ENCODE data around the gene DAGLA. TPM values are rescaled to one million over a fixed set of nuclear protein-coding genes. Genes with fewer than 3 reads are reported as not detected.
A peak's percentile ranks its signal among the peaks of the same experiment; 100 is the strongest.

Gene DAGLA, protein sequence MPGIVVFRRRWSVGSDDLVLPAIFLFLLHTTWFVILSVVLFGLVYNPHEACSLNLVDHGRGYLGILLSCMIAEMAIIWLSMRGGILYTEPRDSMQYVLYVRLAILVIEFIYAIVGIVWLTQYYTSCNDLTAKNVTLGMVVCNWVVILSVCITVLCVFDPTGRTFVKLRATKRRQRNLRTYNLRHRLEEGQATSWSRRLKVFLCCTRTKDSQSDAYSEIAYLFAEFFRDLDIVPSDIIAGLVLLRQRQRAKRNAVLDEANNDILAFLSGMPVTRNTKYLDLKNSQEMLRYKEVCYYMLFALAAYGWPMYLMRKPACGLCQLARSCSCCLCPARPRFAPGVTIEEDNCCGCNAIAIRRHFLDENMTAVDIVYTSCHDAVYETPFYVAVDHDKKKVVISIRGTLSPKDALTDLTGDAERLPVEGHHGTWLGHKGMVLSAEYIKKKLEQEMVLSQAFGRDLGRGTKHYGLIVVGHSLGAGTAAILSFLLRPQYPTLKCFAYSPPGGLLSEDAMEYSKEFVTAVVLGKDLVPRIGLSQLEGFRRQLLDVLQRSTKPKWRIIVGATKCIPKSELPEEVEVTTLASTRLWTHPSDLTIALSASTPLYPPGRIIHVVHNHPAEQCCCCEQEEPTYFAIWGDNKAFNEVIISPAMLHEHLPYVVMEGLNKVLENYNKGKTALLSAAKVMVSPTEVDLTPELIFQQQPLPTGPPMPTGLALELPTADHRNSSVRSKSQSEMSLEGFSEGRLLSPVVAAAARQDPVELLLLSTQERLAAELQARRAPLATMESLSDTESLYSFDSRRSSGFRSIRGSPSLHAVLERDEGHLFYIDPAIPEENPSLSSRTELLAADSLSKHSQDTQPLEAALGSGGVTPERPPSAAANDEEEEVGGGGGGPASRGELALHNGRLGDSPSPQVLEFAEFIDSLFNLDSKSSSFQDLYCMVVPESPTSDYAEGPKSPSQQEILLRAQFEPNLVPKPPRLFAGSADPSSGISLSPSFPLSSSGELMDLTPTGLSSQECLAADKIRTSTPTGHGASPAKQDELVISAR
- total RNA-seq (2014; rRNA removed; shearing (Covaris generic)), result 3.7 and 4.8 TPM in 2 replicates

DNA sequence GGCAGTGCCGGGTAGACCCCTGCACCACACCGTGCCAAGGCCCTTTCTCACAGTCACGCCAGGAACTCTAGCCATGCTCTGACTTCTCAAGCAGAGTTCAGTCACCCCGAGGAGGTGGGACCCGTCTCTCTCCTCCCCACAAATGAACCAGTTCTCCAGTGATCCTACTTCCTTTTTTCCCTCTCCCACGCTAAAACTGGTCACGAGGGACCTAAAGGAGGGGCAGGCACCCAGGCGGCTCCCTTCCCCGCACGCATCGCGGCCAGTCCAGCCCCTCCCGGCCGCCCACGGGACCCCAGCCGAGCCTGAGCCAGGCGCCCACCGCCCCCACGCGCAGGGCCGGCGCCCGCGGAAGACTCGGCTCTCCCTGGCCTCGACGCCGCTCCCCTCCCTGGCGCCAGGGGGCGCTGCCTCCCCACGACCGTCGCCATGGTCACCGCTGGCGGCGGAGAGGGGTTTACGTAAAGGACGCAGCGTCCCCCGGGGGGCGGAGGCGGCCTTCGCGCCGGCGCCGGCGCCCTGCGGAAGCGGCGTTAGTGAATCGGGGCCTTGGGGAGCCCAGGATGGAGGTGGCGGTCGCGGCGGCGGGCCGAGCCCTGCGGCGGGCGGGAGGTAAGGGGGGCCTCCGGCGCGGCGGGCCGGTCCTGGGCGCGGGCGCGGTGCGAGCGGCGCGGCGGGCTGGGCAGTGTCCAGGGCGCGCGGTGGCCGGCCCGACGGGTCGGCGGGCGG, at the start of gene DAGLA:
Gene DAGLA, plus strand, starts transcription at position 499 of the 729 bp plus-strand sequence. CDS start 39,765 bp downstream, outside the sequence.
- Histone ChIP-seq H3K27me3 (ENCODE audit: control insufficient read depth, insufficient read depth, low read length) (peaks cover 12% of the 10 kb centered on the region), H3K36me3 (replicated peaks; ENCODE audit: control insufficient read depth, insufficient read depth, low read length) (no peaks in the 10 kb centered on the region), H3K4me3 (ENCODE audit: insufficient read depth, low read depth, low read length) (peak within 1 kb of the TSS; percentile 19)
- DNase-seq, result peak; percentile 97

DNA sequence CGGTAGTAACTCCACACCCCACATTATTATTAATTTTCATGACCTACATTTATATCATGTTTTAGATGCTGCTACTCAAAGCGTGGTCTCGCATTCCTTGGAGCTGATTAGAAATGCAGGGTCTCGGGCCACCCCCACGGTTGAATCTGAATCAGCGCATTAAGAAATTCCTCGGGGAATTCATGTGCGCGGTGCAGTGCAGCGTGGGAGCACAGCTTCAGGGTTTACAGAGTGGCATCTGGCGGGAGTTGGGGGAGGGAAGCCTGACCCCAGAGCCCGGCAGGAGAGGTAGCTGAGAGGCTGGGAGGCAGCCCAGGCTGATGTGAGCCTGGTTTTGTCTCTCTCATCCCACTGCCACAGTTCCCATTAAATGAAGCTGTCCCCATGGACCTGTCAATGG, 48.1 kb upstream of the DAGLA start:
- no peaks in the 10 kb centered on the region for H3K36me3 ChIP-seq (replicated peaks; ENCODE audit: control insufficient read depth, insufficient read depth, low read length)
- H3K4me3 ChIP-seq (ENCODE audit: insufficient read depth, low read depth, low read length), result no peak overlapping the region
- no peaks in the 10 kb centered on the region for H3K27me3 ChIP-seq (ENCODE audit: control insufficient read depth, insufficient read depth, low read length)
- peak; percentile 45 for DNase-seq

DNA sequence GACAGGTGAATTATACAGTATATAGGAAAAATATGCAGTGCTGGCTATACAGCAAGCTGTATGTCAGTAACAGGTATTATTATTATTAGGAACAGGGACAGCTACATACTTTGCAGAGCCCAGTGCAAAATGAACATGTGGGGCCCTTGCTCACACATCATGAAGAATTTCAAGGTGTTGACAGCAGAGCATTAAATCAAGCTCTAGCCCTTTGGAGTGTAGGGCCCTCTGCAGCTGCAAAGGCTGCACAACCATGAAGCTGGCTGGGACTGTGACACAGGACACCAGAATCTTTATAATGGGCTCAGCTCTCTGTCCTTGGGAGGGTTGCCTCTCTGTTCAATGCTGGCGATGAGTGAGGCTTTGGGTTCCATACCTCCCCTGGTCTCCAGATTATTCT, 44.9 kb upstream of the DAGLA start:
- no peaks in the 10 kb centered on the region for H3K36me3 ChIP-seq (replicated peaks; ENCODE audit: control insufficient read depth, insufficient read depth, low read length)
- DNase-seq, result no peak
- no peak overlapping the region for H3K4me3 ChIP-seq (ENCODE audit: insufficient read depth, low read depth, low read length)
- H3K27me3 ChIP-seq (ENCODE audit: control insufficient read depth, insufficient read depth, low read length), result no peaks in the 10 kb centered on the region

DNA sequence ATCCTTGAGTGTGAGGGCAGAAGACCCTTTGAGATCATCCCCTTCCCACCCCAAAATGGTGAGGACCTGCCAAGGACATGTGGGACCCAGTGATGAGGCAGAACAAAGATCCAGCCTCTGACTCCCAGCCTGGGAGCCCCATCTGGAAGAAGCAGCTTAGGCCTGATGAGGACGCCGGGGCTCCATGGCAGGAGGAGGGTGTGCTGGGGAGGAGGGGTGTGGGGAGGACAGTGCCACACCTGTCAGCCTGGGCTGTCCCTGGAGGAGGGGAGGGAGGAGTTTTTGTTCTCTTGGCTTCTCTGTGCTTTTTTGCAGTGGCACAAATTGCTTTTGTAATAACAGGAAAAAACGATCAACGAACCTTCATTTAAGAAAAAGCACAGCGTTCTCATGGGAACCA, 44.4 kb upstream of the DAGLA start:
- Histone ChIP-seq H3K4me3 (ENCODE audit: insufficient read depth, low read depth, low read length) (no peak overlapping the region), H3K27me3 (ENCODE audit: control insufficient read depth, insufficient read depth, low read length) (no peaks in the 10 kb centered on the region)
- peak; percentile 20 for DNase-seq

DNA sequence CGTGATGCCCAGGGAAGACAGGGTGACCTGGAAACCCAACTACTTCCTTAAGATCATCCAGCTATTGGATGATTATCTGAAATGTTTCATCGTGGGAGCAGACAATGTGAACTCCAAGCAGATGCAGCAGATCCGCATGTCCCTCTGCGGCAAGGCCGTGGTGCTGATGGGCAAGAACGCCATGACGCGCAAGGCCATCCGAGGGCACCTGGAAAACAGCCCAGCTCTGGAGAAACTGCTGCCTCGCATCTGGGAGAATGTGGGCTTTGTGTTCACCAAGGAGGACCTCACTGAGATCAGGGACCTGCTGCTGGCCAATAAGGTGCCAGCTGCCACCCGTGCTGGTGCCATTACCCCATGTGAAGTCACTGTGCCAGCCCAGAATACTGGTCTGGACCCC, 43.5 kb upstream of the DAGLA start:
- H3K36me3 ChIP-seq (replicated peaks; ENCODE audit: control insufficient read depth, insufficient read depth, low read length), result no peaks in the 10 kb centered on the region
- H3K27me3 ChIP-seq (ENCODE audit: control insufficient read depth, insufficient read depth, low read length), result no peaks in the 10 kb centered on the region
- H3K4me3 ChIP-seq (ENCODE audit: insufficient read depth, low read depth, low read length), result no peak overlapping the region
- DNase-seq, result no peak

More for the DNA sequence above, 44.4 kb upstream of the DAGLA start:
- H3K36me3 ChIP-seq (replicated peaks; ENCODE audit: control insufficient read depth, insufficient read depth, low read length), result no peaks in the 10 kb centered on the region

DNA sequence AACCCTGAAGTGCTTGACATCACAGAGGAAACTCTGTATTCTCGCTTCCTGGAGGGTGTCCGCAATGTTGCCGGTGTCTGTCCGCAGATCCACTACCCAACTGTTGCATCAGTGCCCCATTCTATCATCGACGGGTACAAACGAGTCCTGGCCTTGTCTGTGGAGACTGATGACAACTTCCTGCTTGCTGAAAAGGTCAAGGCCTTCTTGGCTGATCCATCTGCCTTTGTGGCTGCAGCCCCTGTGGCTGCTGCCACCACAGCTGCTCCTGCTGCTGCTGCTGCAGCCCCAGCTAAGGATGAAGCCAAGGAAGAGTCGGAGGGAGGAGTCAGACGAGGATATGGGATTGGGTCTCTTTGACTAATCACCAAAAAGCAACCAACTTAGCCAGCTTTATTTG, 42.9 kb upstream of the DAGLA start:
- no peaks in the 10 kb centered on the region for H3K27me3 ChIP-seq (ENCODE audit: control insufficient read depth, insufficient read depth, low read length)
- H3K4me3 ChIP-seq (ENCODE audit: insufficient read depth, low read depth, low read length), result no peak overlapping the region
- peak; percentile 38 for DNase-seq
- no peaks in the 10 kb centered on the region for H3K36me3 ChIP-seq (replicated peaks; ENCODE audit: control insufficient read depth, insufficient read depth, low read length)

DNA sequence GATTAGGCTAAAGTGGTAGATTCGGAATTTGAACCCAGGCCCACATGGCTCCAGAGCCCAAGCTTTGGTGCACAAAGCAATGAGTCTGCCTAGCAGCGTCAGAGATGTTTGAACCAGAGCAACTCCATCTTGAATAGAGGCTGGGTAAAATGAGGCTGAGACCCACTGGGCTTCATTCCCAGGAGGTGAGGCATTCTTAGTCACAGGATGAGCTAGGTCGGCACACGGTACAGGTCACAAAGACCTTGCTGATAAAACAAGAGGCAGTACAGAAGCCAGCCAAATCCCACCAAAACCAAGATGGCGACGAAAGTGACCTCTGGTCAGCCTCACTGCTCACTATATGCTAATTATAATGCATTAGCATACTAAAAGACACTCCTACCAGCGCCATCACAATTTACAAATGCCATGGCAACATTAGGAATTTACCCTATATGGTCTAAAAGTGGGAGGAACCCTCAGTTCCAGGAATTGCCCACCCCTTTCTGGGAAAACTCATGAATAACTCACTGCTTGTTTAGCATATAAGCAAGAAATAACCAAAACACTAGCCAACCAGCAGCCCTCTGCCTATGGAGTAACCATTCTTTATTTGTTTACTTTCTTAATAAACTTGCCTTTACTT, 40.3 kb upstream of the DAGLA start:
- DNase-seq, result no peak
- Histone ChIP-seq H3K27me3 (ENCODE audit: control insufficient read depth, insufficient read depth, low read length) (no peaks in the 10 kb centered on the region), H3K4me3 (ENCODE audit: insufficient read depth, low read depth, low read length) (no peak overlapping the region), H3K36me3 (replicated peaks; ENCODE audit: control insufficient read depth, insufficient read depth, low read length) (no peaks in the 10 kb centered on the region)

DNA sequence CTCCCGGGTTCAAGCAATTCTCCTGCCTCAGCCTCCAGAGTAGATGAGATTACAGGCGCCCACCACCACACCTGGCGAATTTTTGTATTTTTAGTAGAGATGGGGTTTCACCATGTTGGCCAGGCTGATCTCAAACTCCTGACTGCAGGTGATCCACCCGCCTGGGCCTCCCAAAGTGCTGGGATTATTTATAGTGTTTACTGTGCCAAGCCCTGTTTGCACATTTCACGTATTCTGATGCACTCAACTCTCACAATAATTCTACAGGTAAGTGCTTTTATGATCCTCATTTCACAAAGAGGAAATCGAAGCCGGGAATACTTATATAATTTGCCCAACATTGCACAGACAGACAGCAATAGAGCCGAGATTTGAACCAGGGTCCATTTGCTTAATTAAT, 38.0 kb upstream of the DAGLA start:
- Histone ChIP-seq H3K27me3 (ENCODE audit: control insufficient read depth, insufficient read depth, low read length) (no peaks in the 10 kb centered on the region), H3K4me3 (ENCODE audit: insufficient read depth, low read depth, low read length) (no peak overlapping the region), H3K36me3 (replicated peaks; ENCODE audit: control insufficient read depth, insufficient read depth, low read length) (no peaks in the 10 kb centered on the region)
- no peak for DNase-seq

DNA sequence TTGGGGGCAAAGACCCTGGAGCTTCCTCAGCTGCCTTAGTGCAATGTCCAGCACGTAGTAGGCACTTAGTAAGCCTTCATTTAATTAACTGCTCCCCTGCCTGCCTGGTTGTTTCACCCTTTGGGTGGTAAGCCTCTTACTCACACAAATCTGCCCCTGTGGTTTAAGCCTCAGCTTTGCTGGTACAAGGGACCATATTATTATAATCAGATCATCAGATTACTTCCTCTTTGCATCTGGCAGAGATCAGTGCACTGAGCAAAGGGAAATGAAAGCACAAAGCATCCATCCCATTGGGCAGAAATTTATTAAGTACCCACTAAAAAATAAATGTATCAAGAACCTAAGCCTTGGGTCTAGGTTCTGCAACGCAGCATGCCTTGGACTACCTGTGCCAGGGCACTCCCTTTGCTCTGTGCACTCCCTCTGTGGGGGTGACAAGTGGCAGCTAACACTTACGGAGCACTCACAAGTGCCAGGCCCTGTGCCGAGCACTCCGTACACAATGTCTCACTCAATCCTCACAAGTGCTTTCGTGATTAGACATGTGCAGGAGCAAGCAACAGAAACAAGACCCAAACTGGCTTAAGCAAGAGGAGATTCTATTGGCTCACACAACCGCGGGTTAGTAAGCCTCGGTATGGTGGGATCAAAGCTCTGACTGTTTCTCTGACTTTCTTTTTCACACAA, 34.9 kb upstream of the DAGLA start:
- no peaks in the 10 kb centered on the region for H3K36me3 ChIP-seq (replicated peaks; ENCODE audit: control insufficient read depth, insufficient read depth, low read length)
- no peaks in the 10 kb centered on the region for H3K27me3 ChIP-seq (ENCODE audit: control insufficient read depth, insufficient read depth, low read length)
- no peak overlapping the region for H3K4me3 ChIP-seq (ENCODE audit: insufficient read depth, low read depth, low read length)
- DNase-seq, result no peak

DNA sequence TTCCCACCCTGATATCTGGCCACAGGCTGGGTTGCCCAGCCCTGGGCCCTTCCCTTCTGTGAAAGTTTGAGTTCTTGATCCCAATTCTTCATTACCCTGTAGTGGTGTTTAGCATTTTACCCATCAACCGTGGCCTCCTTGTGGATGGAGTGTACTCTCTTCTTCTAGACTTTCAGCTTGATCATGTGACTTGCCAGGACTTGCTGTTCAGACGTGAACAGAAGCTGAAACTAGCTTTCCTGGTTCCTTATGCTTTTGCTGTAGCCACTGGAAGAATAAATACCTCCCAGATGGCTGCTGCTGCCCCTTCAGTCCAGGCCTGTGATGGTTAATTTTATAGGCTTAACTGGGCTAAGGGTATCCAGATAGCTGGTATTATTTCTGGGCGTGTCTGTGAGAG, 32.7 kb upstream of the DAGLA start:
- H3K4me3 ChIP-seq (ENCODE audit: insufficient read depth, low read depth, low read length), result no peak overlapping the region
- no peaks in the 10 kb centered on the region for H3K27me3 ChIP-seq (ENCODE audit: control insufficient read depth, insufficient read depth, low read length)
- no peak for DNase-seq
- no peaks in the 10 kb centered on the region for H3K36me3 ChIP-seq (replicated peaks; ENCODE audit: control insufficient read depth, insufficient read depth, low read length)

DNA sequence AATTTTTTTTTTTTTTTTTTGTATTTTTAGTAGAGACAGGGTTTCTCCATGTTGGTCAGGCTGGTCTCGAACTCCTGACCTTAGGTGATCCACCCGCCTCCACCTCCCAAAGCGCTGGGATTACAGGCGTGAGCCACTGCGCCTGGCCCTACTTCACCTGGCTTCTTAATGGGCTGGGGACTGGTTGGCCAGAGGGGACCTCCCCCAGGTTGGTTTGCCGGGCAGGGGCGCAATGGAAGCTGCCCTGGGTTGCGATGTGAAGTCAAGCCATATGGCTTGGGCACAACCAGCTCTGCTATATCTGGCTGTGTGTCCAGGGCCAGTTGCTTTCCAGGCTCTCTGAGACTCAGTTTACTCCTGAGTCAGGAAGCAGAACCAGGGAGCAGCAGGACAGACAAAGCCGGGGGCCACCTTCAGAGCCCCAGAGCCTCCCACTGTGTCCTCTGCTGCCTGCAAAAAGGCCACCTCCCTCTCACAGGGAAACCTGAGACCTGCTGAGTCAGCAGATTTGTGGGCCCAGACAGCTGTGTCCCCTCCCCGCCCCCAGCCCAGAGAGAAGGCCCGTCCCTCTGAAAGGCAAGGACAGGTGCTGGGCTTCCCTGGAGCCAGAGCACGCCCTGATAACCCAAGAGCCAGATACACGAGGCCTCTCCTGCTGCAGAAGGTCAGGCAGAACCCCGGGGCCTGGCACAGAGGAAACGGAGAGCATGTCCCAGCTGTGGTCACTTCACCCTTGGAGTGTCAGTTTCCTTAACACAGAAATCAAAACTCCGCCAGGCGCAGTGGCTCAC, 29.2 kb upstream of the DAGLA start:
- DNase-seq, result peak; percentile 86
- Histone ChIP-seq H3K36me3 (replicated peaks; ENCODE audit: control insufficient read depth, insufficient read depth, low read length) (no peaks in the 10 kb centered on the region), H3K4me3 (ENCODE audit: insufficient read depth, low read depth, low read length) (no peak overlapping the region), H3K27me3 (ENCODE audit: control insufficient read depth, insufficient read depth, low read length) (no peaks in the 10 kb centered on the region)

DNA sequence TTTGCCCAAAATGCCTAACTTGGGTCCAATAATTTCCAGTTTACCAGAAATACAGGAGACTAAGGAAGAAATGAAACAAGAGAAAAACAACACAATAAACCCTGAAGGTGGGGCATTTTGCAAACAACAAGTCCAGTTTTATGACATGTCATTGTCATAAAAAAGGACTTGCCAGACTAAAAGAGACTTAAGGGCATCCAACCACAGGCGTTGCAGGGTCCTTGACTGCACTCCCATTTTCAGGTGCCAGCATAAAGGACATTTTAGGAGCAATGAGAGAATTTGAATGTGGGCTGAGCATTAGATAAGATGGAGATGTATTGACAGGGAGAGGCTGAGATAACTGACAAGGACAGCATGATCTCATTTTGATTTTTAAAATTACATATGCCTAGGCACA, 28.1 kb upstream of the DAGLA start:
- Histone ChIP-seq H3K36me3 (replicated peaks; ENCODE audit: control insufficient read depth, insufficient read depth, low read length) (no peaks in the 10 kb centered on the region), H3K4me3 (ENCODE audit: insufficient read depth, low read depth, low read length) (no peak overlapping the region), H3K27me3 (ENCODE audit: control insufficient read depth, insufficient read depth, low read length) (no peaks in the 10 kb centered on the region)
- DNase-seq, result no peak

DNA sequence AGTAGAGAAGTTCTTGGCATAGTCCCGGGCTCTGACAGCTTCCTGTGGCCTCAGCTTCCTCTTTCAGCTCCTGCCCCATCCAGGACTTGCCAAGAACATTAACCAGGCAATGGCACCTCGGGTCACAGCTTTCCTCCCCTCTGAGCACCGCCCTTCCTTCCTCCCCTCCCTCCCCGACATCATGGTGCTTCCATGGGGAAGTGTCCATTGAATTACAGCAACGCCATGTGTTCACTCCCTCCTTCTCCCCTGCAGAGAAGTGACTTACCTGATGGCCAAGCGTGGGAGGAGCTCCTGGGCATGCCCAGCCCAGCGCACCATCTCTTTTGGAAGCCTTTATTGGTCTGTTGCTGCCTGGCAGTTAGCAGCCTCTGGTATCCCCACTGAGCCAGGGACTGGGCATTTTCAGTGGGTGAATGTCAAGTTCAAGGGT, 25.8 kb upstream of the DAGLA start:
- no peaks in the 10 kb centered on the region for H3K27me3 ChIP-seq (ENCODE audit: control insufficient read depth, insufficient read depth, low read length)
- peak; percentile 45 for DNase-seq

More for the DNA sequence above, 25.8 kb upstream of the DAGLA start:
- Histone ChIP-seq H3K4me3 (ENCODE audit: insufficient read depth, low read depth, low read length) (no peak overlapping the region), H3K36me3 (replicated peaks; ENCODE audit: control insufficient read depth, insufficient read depth, low read length) (no peaks in the 10 kb centered on the region)

All from H7 (cell line).